PC-3 (cell line): ENCODE measurements around the gene RPL10A.

ENCODE experiments used
- EZH2 ChIP-seq: fragments of 300-600 bp; sonication (generic); IDR thresholded peaks from one replicate; pipeline ENCODE4 v1.6.1; 2017; ENCODE audit warnings: antibody characterized with exemption, mild to moderate bottlenecking, low read length; ENCODE audit not compliant: unreplicated experiment
- EZH2phosphoT487 ChIP-seq: fragments of 300-600 bp; sonication (generic); IDR thresholded peaks from 2 replicates; pipeline ENCODE4 v1.6.1; 2018; ENCODE audit warnings: mild to moderate bottlenecking, antibody characterized with exemption, low read length, borderline replicate concordance
- TF ChIP-seq, protein P1 (sequence below): fragments of 300-600 bp; sonication (generic); conservative IDR thresholded peaks from 2 replicates; pipeline ENCODE4 v1.5.1; 2017; ENCODE audit warnings: antibody characterized with exemption, low read depth, mild to moderate bottlenecking, low read length

DNA sequence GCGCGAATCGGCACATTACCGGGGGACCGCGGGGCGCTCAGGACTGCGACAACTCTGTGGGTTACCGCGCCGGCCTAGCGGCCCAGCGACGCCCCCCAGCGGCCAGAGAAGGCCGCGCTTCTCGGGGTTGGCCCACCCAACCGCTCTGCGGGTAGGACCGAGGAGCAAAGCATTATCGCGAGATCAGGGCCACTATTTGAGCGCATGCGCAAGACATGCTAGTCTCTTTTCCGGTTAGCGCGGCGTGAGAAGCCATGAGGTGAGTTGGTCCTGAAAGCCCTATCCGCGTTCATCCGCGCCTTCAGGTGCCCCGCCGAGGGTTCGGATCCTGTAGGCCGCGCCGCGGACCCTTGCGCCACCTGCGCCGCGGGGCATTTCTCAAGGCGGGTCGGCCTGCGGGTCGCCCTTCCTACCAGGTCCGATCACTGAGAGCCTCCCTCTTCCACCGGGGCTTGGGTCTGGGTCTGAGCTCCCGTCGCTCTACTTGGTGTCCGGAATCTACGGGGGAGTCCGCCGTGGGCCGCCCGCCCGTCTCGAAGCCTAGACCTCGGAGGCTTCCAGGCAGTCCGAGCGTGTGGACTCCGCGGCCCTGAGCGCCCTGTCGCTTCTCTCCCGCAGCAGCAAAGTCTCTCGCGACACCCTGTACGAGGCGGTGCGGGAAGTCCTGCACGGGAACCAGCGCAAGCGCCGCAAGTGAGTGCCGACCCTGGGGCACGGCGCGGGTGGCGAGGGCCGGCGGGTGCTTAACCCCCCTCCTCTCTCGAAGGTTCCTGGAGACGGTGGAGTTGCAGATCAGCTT is at the start of gene RPL10A:
- TF ChIP-seq, protein P1, sequence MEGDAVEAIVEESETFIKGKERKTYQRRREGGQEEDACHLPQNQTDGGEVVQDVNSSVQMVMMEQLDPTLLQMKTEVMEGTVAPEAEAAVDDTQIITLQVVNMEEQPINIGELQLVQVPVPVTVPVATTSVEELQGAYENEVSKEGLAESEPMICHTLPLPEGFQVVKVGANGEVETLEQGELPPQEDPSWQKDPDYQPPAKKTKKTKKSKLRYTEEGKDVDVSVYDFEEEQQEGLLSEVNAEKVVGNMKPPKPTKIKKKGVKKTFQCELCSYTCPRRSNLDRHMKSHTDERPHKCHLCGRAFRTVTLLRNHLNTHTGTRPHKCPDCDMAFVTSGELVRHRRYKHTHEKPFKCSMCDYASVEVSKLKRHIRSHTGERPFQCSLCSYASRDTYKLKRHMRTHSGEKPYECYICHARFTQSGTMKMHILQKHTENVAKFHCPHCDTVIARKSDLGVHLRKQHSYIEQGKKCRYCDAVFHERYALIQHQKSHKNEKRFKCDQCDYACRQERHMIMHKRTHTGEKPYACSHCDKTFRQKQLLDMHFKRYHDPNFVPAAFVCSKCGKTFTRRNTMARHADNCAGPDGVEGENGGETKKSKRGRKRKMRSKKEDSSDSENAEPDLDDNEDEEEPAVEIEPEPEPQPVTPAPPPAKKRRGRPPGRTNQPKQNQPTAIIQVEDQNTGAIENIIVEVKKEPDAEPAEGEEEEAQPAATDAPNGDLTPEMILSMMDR, result peak; percentile 96
- TF ChIP-seq EZH2 (no peak), EZH2phosphoT487 (no peak)
